Liver (tissue), 9 donors: ENCODE measurements around the gene MTRR. TPM values are rescaled to one million over a fixed set of nuclear protein-coding genes. Genes with fewer than 3 reads are reported as not detected.

Experiments used
- DNase-seq: peaks from one replicate; pipeline ENCODE4 v3.0.0-alpha.2; 2017; ENCODE audit warnings: low spot score
- H3K27ac ChIP-seq, 2 donors: one replicate each; pipeline ENCODE4 v1.7.0; 2013; ENCODE audit warnings: inconsistent platforms in 2 of 2, low read length in 2 of 2, control low read depth in 1 of 2, low read depth in 1 of 2, mild to moderate bottlenecking in 1 of 2
- H3K27me3 ChIP-seq, 4 donors: one replicate each; pipeline versions ENCODE4 v1.6.1 to v1.7.0; 2013; ENCODE audit warnings: low read length in 3 of 4, inconsistent platforms in 1 of 4, mild to moderate bottlenecking in 1 of 4, moderate library complexity in 1 of 4; ENCODE audit not compliant: control insufficient read depth in 4 of 4, insufficient read depth in 4 of 4
- H3K36me3 ChIP-seq, 4 donors: one replicate each; pipeline versions ENCODE4 v1.6.1 to v1.7.0; 2013; ENCODE audit warnings: low read length in 3 of 4, mild to moderate bottlenecking in 3 of 4, low read depth in 1 of 4, moderate library complexity in 1 of 4; ENCODE audit not compliant: control insufficient read depth in 4 of 4, insufficient read depth in 3 of 4
- H3K4me1 ChIP-seq, 4 donors: one replicate each; pipeline versions ENCODE4 v1.6.1 to v1.7.0; 2013; ENCODE audit warnings: low read length in 3 of 4, mild to moderate bottlenecking in 3 of 4, moderate library complexity in 1 of 4; ENCODE audit not compliant: control insufficient read depth in 4 of 4, insufficient read depth in 4 of 4
- H3K4me3 ChIP-seq, 3 donors: one replicate each; pipeline versions ENCODE4 v1.6.1 to v1.7.0; 2013; ENCODE audit warnings: low read length in 3 of 3, control low read depth in 1 of 3, low read depth in 1 of 3, mild to moderate bottlenecking in 1 of 3
- H3K9ac ChIP-seq, 2 donors: one replicate each; pipeline ENCODE4 v1.7.0; 2013; ENCODE audit warnings: low read length in 2 of 2, mild to moderate bottlenecking in 2 of 2, moderate library complexity in 2 of 2, control low read depth in 1 of 2, low read depth in 1 of 2
- H3K9me3 ChIP-seq, 4 donors: one replicate each; pipeline versions ENCODE4 v1.6.1 to v1.7.0; 2013; ENCODE audit warnings: low read length in 3 of 4; ENCODE audit not compliant: control insufficient read depth in 4 of 4
- ATF3 ChIP-seq: IDR thresholded peaks from 2 replicates; pipeline ENCODE4 v1.6.1; 2016; ENCODE audit warnings: antibody characterized with exemption
- CTCF ChIP-seq: fragments of 150-350 bp; IDR thresholded peaks from 2 replicates; pipeline ENCODE4 v1.5.1; 2017; ENCODE audit warnings: improper control_type of control experiment, low read depth, low read length; ENCODE audit not compliant: missing input control
- EGR1 ChIP-seq, 2 donors: IDR thresholded peaks; 2 replicates each; pipeline ENCODE4 v1.6.1; 2016 to 2018; ENCODE audit warnings: antibody characterized with exemption in 2 of 2, low read depth in 2 of 2
- FOXA1 ChIP-seq: IDR thresholded peaks from 2 replicates; pipeline ENCODE4 v1.6.1; 2016; ENCODE audit warnings: antibody characterized with exemption
- FOXA2 ChIP-seq: IDR thresholded peaks from 2 replicates; pipeline ENCODE4 v1.6.1; 2016; ENCODE audit warnings: antibody characterized with exemption
- HNF4A ChIP-seq, 2 donors: conservative IDR thresholded peaks; 2 replicates each; pipeline ENCODE4 v1.6.1; 2016; ENCODE audit warnings: antibody characterized with exemption in 2 of 2, mild to moderate bottlenecking in 2 of 2
- HNF4G ChIP-seq: IDR thresholded peaks from 2 replicates; pipeline ENCODE4 v1.6.1; 2016; ENCODE audit warnings: antibody characterized with exemption
- JUND ChIP-seq, 2 donors: IDR thresholded peaks; 2 replicates each; pipeline ENCODE4 v1.6.1; 2016; ENCODE audit warnings: antibody characterized with exemption in 2 of 2
- MAX ChIP-seq: IDR thresholded peaks from 2 replicates; pipeline ENCODE4 v1.6.1; 2016; ENCODE audit warnings: antibody characterized with exemption
- NR2F2 ChIP-seq: IDR thresholded peaks from 2 replicates; pipeline ENCODE4 v1.6.1; 2016; ENCODE audit warnings: antibody characterized with exemption
- RAD21 ChIP-seq, 2 donors: IDR thresholded peaks; 2 replicates each; pipeline ENCODE4 v1.6.1; 2016; ENCODE audit warnings: antibody characterized with exemption in 2 of 2, mild to moderate bottlenecking in 2 of 2
- REST ChIP-seq: IDR thresholded peaks from 2 replicates; pipeline ENCODE4 v1.6.1; 2016; ENCODE audit warnings: antibody characterized with exemption, mild to moderate bottlenecking
- RXRA ChIP-seq, 2 donors: IDR thresholded peaks; 2 replicates each; pipeline ENCODE4 v1.6.1; 2017 to 2018; ENCODE audit warnings: antibody characterized with exemption in 2 of 2, mild to moderate bottlenecking in 1 of 2
- TAF1 ChIP-seq: conservative IDR thresholded peaks from 2 replicates; pipeline ENCODE4 v1.6.1; 2016; ENCODE audit warnings: antibody characterized with exemption, mild to moderate bottlenecking
- YY1 ChIP-seq: IDR thresholded peaks from 2 replicates; pipeline ENCODE4 v1.6.1; 2016; ENCODE audit warnings: antibody characterized with exemption, mild to moderate bottlenecking
- ZBTB33 ChIP-seq: IDR thresholded peaks from 2 replicates; pipeline ENCODE4 v1.6.1; 2016; ENCODE audit warnings: antibody characterized with exemption
- WGBS: extraction: QIAGEN DNeasy Blood & Tissue Kit; methylation state at CpG from one replicate; pipeline ENCODE4 v1.1.7; 2013; 5-methylcytosine and 5-hydroxymethylcytosine counted together
- polyA plus RNA-seq, 2 donors: library from polyadenylated mRNA; stranded (reverse) in 1 of 2; unstranded in 1 of 2; fragments of 200-250 nt in 1 of 2; fragments of >200 nt in 1 of 2; fragmentation: Nextera tagmentation in 1 of 2; extraction: Ambion mirVana in 1 of 2; gene quantifications; one replicate each; pipeline versions ENCODE4 v1.2.1 to v1.2.3, GENCODE V29; 2013 to 2015
- total RNA-seq, 2 donors: library from RNA; depleted of rRNA; stranded (reverse); fragments of >200 nt; gene quantifications; one replicate each; pipeline ENCODE4 v1.2.3, GENCODE V29; 2014
- donor health status: healthy.
- donor health status: healthy.
- donor health status: healthy.
- donor health status: healthy.
- donor health status: healthy.

MTRR gene
- total and polyA plus RNA-seq, 4 donors = 16.2 to 49.7 (median 18.0) TPM

- 77% methylated on average over 10 of the region's 10 CpGs for WGBS
- no peak overlapping the region for H3K9ac ChIP-seq
- no peak overlapping the region for H3K4me3 ChIP-seq
- no peak overlapping the region for H3K27ac ChIP-seq
- DNase-seq = no peak
- H3K27me3 ChIP-seq = peaks cover 0 to under 1% (median 0%) of the 10 kb centered on the region in 4 donors
- no peaks in the 10 kb centered on the region for H3K36me3 ChIP-seq
- no peaks in the 10 kb centered on the region for H3K4me1 ChIP-seq
- no peak for TF ChIP-seq CTCF
- no peak for TF ChIP-seq REST
- no peak for TF ChIP-seq JUND (IDR thresholded peaks at IDR 0.05)
- TF ChIP-seq FOXA1 = no peak
- no peak for TF ChIP-seq RAD21 (IDR thresholded peaks at IDR 0.05)
- TF ChIP-seq MAX = no peak
- no peak for TF ChIP-seq RXRA (IDR thresholded peaks at IDR 0.05)
- TF ChIP-seq HNF4G = no peak
- TF ChIP-seq TAF1 = no peak
- no peak for TF ChIP-seq YY1
- no peaks in the 10 kb centered on the region for H3K9me3 ChIP-seq
Measured at GRCh38 chr5:7828269-7828668, 40.7 kb upstream of the MTRR start.

- DNase-seq = no peak
- Histone ChIP-seq H3K4me1 (no peaks in the 10 kb centered on the region), H3K27me3 (no peaks in the 10 kb centered on the region), H3K4me3 (no peak overlapping the region), H3K9me3 (no peaks in the 10 kb centered on the region), H3K27ac (no peak overlapping the region), H3K36me3 (no peaks in the 10 kb centered on the region), H3K9ac (no peak overlapping the region)
- WGBS = 90% methylated on average over 4 of the region's 4 CpGs
- TF ChIP-seq FOXA2 = no peak
- TF ChIP-seq JUND (IDR thresholded peaks at IDR 0.05) = no peak
- no peak for TF ChIP-seq RAD21 (IDR thresholded peaks at IDR 0.05)
- TF ChIP-seq CTCF = no peak
- no peak for TF ChIP-seq REST
- no peak for TF ChIP-seq ZBTB33
- TF ChIP-seq MAX = no peak
- TF ChIP-seq NR2F2 = no peak
- TF ChIP-seq ATF3 = no peak
- no peak for TF ChIP-seq HNF4G
- TF ChIP-seq EGR1 (IDR thresholded peaks at IDR 0.05; ENCODE audit: low read depth in 2 of 2) = no peak
- no peak for TF ChIP-seq HNF4A (conservative IDR thresholded peaks at IDR 0.05)
- no peak for TF ChIP-seq TAF1
- no peak for TF ChIP-seq YY1
Measured at GRCh38 chr5:7834982-7835381, 34.0 kb upstream of the MTRR start.
